ENCODE measurements around the gene TEKTIP1. TPM values are rescaled to one million over a fixed set of nuclear protein-coding genes. Genes with fewer than 3 reads are reported as not detected.

Gene TEKTIP1
- total RNA-seq, 1 experiment from 2014 or later = 1.3 TPM

GRCh38 chr19:3572855-3573161 lies 33.8 kb downstream of the TEKTIP1 start, which contains the start of gene HMG20B:
Gene HMG20B, plus strand, starts transcription at chr19:3572944. Its CDS starts 366 bp downstream, at chr19:3573310.
- Histone ChIP-seq H2AK5ac (ENCODE audit: insufficient read length, low read length) (no peak within 1 kb of the TSS), H2BK20ac (ENCODE audit: low read depth, low read length, poor library complexity, severe bottlenecking) (no peak within 1 kb of the TSS), H4K8ac (replicated peaks; ENCODE audit: insufficient read length, low read depth, low read length) (no peak within 1 kb of the TSS), H2BK15ac (ENCODE audit: low read depth, low read length) (no peak within 1 kb of the TSS), H2BK5ac (ENCODE audit: insufficient read length, low read length) (no peak within 1 kb of the TSS), H3K4me1 (ENCODE audit: insufficient read depth, low read length) (no peaks in the 10 kb centered on the region), H3K18ac (ENCODE audit: insufficient read length, low read depth, low read length) (peak within 1 kb of the TSS; percentile 38), H3K79me2 (ENCODE audit: insufficient read depth, low read length) (no peaks in the 10 kb centered on the region), H3T11ph (ENCODE audit: low read length) (no peak within 1 kb of the TSS), H2AFZ (ENCODE audit: low read length) (no peak within 1 kb of the TSS), H3K56ac (ENCODE audit: insufficient read length, low read depth, low read length) (no peak within 1 kb of the TSS), H4K91ac (ENCODE audit: insufficient read length, low read depth, low read length) (no peak within 1 kb of the TSS), H3K23me2 (ENCODE audit: insufficient read length, low read depth, low read length, poor library complexity, severe bottlenecking) (peaks cover 9% of the 10 kb centered on the region), H3K23ac (ENCODE audit: insufficient read length, low read depth, low read length) (no peak within 1 kb of the TSS), H3K4me2 (ENCODE audit: insufficient read depth, insufficient read length, low read length) (peak within 1 kb of the TSS; percentile 66), H2BK120ac (ENCODE audit: low read depth, low read length, poor library complexity, severe bottlenecking) (no peak within 1 kb of the TSS), H3K14ac (ENCODE audit: insufficient read depth, low read length) (no peak within 1 kb of the TSS), H3K27me3 (ENCODE audit: insufficient read depth, low read length) (no peaks in the 10 kb centered on the region), H3K27ac (ENCODE audit: insufficient read length, low read depth, low read length) (no peak within 1 kb of the TSS), H2BK12ac (ENCODE audit: insufficient read length, low read depth, low read length) (no peak within 1 kb of the TSS), H3K4ac (ENCODE audit: low read depth, low read length) (no peak within 1 kb of the TSS), H4K20me1 (ENCODE audit: control insufficient read depth, insufficient read depth, insufficient read length) (no peaks in the 10 kb centered on the region), H3K9ac (ENCODE audit: extremely low read depth, insufficient read length, low read length) (peak within 1 kb of the TSS; percentile 4), H4K5ac (ENCODE audit: insufficient read length, low read depth, low read length) (no peak within 1 kb of the TSS), H3K79me1 (ENCODE audit: insufficient read depth, low read depth, low read length, poor library complexity, severe bottlenecking) (no peaks in the 10 kb centered on the region), H3K9me3 (ENCODE audit: control insufficient read depth, low read depth, low read length) (no peaks in the 10 kb centered on the region)
- Mint-ChIP-seq H3K4me1 (peaks cover 13 to 24% of the 10 kb centered on the region in 2 experiments), H3K9me3 (no peaks in the 10 kb centered on the region; a peak in 1 of 5 replicates), H3K4me3 (peak within 1 kb of the TSS; percentile 73 to 87), H3K27me3 (ENCODE audit: low read depth) (peaks cover 6% of the 10 kb centered on the region), H3K27ac (peak within 1 kb of the TSS in 1 of 3 experiments; percentile 31; a peak in 2 of 7 replicates), H3K36me3 (ENCODE audit: insufficient read depth in 1 of 3, low read depth in 3 of 3) (peaks cover 8 to 10% (median 9%) of the 10 kb centered on the region in 3 experiments)
- no CpG with 5 or more reads among the region's 30 CpGs for WGBS (ENCODE audit: extremely low coverage, insufficient read length, low lambda C conversion rate)
- DNase-seq = no peak
- TF ChIP-seq, protein P1, sequence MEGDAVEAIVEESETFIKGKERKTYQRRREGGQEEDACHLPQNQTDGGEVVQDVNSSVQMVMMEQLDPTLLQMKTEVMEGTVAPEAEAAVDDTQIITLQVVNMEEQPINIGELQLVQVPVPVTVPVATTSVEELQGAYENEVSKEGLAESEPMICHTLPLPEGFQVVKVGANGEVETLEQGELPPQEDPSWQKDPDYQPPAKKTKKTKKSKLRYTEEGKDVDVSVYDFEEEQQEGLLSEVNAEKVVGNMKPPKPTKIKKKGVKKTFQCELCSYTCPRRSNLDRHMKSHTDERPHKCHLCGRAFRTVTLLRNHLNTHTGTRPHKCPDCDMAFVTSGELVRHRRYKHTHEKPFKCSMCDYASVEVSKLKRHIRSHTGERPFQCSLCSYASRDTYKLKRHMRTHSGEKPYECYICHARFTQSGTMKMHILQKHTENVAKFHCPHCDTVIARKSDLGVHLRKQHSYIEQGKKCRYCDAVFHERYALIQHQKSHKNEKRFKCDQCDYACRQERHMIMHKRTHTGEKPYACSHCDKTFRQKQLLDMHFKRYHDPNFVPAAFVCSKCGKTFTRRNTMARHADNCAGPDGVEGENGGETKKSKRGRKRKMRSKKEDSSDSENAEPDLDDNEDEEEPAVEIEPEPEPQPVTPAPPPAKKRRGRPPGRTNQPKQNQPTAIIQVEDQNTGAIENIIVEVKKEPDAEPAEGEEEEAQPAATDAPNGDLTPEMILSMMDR (conservative IDR thresholded peaks at IDR 0.05) = no peak
